Endothelial cell of umbilical vein (primary cell): Measurements from ENCODE around the gene DCAF7. TPM values are rescaled to one million over a fixed set of nuclear protein-coding genes. Genes with fewer than 3 reads are reported as not detected.

Experiments
- BruUV-seq: library from RNA; stranded (reverse); fragments of 400-500 nt; replicated peaks from 2 replicates; lab custom pipeline; 2021; lab: Mats Ljungman, UMichigan
- CTCF ChIA-PET: fragments of 300-600, 350-600 bp; sonication (Branson Sonifier 250); formaldehyde crosslinking; loops from one replicate; lab custom pipeline; 2021; ENCODE audit warnings: antibody characterized with exemption, inconsistent platforms; lab: Charles Lee
- POLR2A ChIA-PET: fragments of 300-600, 350-600 bp; sonication (Branson Sonifier 250); formaldehyde crosslinking; loops from one replicate; lab custom pipeline; 2021; ENCODE audit warnings: antibody characterized with exemption, inconsistent platforms; lab: Charles Lee
- DNase-seq: peaks from one replicate; pipeline ENCODE4 v3.0.0-alpha.2; 2011; ENCODE audit warnings: low read depth, low spot score
- FAIRE-seq: peaks from 2 replicates; lab custom pipeline; 2011; peaks lifted over from hg19 to GRCh38; lab: Jason Lieb, UNC
- H2AFZ ChIP-seq: 2 replicates; pipeline ENCODE4 v1.6.0; 2012; ENCODE audit warnings: low read depth, low read length, control low read depth, inconsistent platforms
- H3K27ac ChIP-seq: 2 replicates; pipeline ENCODE4 v1.5.1; 2011; ENCODE audit warnings: low read depth, mild to moderate bottlenecking, control low read depth, low read length, moderate library complexity; ENCODE audit not compliant: insufficient read depth
- H3K27me3 ChIP-seq, 2 experiments: 2 replicates each; pipeline versions ENCODE4 v1.6.0 to v1.6.1; 2011; ENCODE audit warnings: low read length in 2 of 2, mixed read lengths in 1 of 2; ENCODE audit not compliant: control insufficient read depth in 2 of 2, insufficient read depth in 2 of 2
- H3K36me3 ChIP-seq, 2 experiments: 2 replicates in 1 of 2; 3 replicates in 1 of 2; pipeline ENCODE4 v1.5.1; 2011; ENCODE audit warnings: low read length in 2 of 2, mild to moderate bottlenecking in 1 of 2, moderate library complexity in 1 of 2; ENCODE audit not compliant: control insufficient read depth in 2 of 2, insufficient read depth in 2 of 2; ENCODE audit errors: extremely low read depth in 1 of 2
- H3K4me1 ChIP-seq: 3 replicates; pipeline ENCODE4 v1.5.1; 2011; ENCODE audit warnings: mild to moderate bottlenecking, low read length; ENCODE audit not compliant: control insufficient read depth, insufficient read depth; ENCODE audit errors: extremely low read depth
- H3K4me2 ChIP-seq: 2 replicates; pipeline ENCODE4 v1.6.1; 2011; ENCODE audit warnings: low read length, control low read depth, mixed read lengths; ENCODE audit not compliant: insufficient read depth
- H3K4me3 ChIP-seq, 3 experiments: fragments of 200-600 bp in 1 of 3; sonication (generic), shearing (Covaris generic) in 1 of 3; replicated peaks in 1 of 3; 2 replicates each; pipeline ENCODE4 v1.5.1; 2011 to 2016; ENCODE audit warnings: control low read depth in 3 of 3, low read length in 3 of 3, mild to moderate bottlenecking in 2 of 3, inconsistent platforms in 1 of 3, low read depth in 1 of 3, moderate library complexity in 1 of 3; ENCODE audit not compliant: insufficient read depth in 1 of 3
- H3K79me2 ChIP-seq: 2 replicates; pipeline ENCODE4 v1.6.0; 2012; ENCODE audit warnings: low read length, inconsistent platforms; ENCODE audit not compliant: control insufficient read depth, insufficient read depth
- H3K9ac ChIP-seq: replicated peaks from 2 replicates; pipeline ENCODE3; 2011; ENCODE audit warnings: low read length, control low read depth; ENCODE audit not compliant: insufficient read depth; ENCODE audit errors: extremely low read depth
- H3K9me1 ChIP-seq: replicated peaks from 3 replicates; pipeline ENCODE4 v1.6.0; 2011; ENCODE audit warnings: mild to moderate bottlenecking, low read length; ENCODE audit not compliant: control insufficient read depth, insufficient read depth; ENCODE audit errors: extremely low read depth
- H3K9me3 ChIP-seq: replicated peaks from 2 replicates; pipeline ENCODE4 v1.5.1; 2012; ENCODE audit warnings: low read length, inconsistent platforms; ENCODE audit not compliant: control insufficient read depth, insufficient read depth
- H4K20me1 ChIP-seq: replicated peaks from 2 replicates; pipeline ENCODE3; 2011; ENCODE audit warnings: mild to moderate bottlenecking, low read length; ENCODE audit not compliant: control insufficient read depth, insufficient read depth; ENCODE audit errors: extremely low read depth
- CTCF ChIP-seq, 2 donors: IDR thresholded peaks; 1 replicate in 1 of 2; 2 replicates in 1 of 2; pipeline ENCODE4 v1.5.1; 2011; ENCODE audit warnings: low read length in 2 of 2, mild to moderate bottlenecking in 2 of 2, moderate library complexity in 2 of 2, control low read depth in 1 of 2, inconsistent platforms in 1 of 2, low read depth in 1 of 2; ENCODE audit not compliant: insufficient read depth in 1 of 2; ENCODE audit errors: extremely low read depth in 1 of 2
- EZH2 ChIP-seq: IDR thresholded peaks from 2 replicates; pipeline ENCODE4 v1.6.1; 2012; ENCODE audit warnings: borderline replicate concordance, low read depth, mild to moderate bottlenecking, moderate library complexity, low read length, inconsistent platforms; ENCODE audit not compliant: severe bottlenecking
- FOS ChIP-seq: IDR thresholded peaks from 2 replicates; pipeline ENCODE4 v1.6.1; 2011; ENCODE audit warnings: mild to moderate bottlenecking, low read length, moderate library complexity, borderline replicate concordance; ENCODE audit not compliant: insufficient read depth
- GATA2 ChIP-seq: IDR thresholded peaks from 2 replicates; pipeline ENCODE4 v1.7.0; 2011; ENCODE audit warnings: low read depth, mild to moderate bottlenecking, moderate library complexity, mixed read lengths, low read length; ENCODE audit not compliant: insufficient read length, insufficient read depth
- MYC ChIP-seq: IDR thresholded peaks from one replicate; pipeline ENCODE4 v1.6.1; 2011; ENCODE audit warnings: mild to moderate bottlenecking, low read depth, low read length
- POLR2A ChIP-seq: IDR thresholded peaks from 2 replicates; pipeline ENCODE4 v1.6.1; 2012; ENCODE audit warnings: low read depth, mild to moderate bottlenecking, control low read depth, low read length
- POLR2AphosphoS5 ChIP-seq: IDR thresholded peaks from 2 replicates; pipeline ENCODE4 v1.6.1; 2012; ENCODE audit warnings: low read depth, mild to moderate bottlenecking, control low read depth, low read length, moderate library complexity; ENCODE audit not compliant: insufficient read depth
- dilution Hi-C: fragments of 300-500 bp; cut with MboI; formaldehyde crosslinking; loops from one replicate; pipeline ENCODE4 v1.15.0; 2019; ENCODE audit warnings: low sequenced_read_pairs; ENCODE audit not compliant: extremely low pct_ligation_motif_present
- intact Hi-C: fragments of 100-400 bp; cut with micrococcal nuclease; formaldehyde crosslinking; loops from one replicate; pipeline ENCODE4 v1.10.0; 2022
- polyA plus RNA-seq, 4 experiments: library from polyadenylated mRNA; depleted of rRNA in 3 of 4; stranded (reverse) in 3 of 4; unstranded in 1 of 4; fragments of >200 nt; gene quantifications; 2 replicates each; pipeline versions ENCODE4 v1.2.1 to v1.2.3, GENCODE V29; 2011 to 2012; ENCODE audit warnings: missing spikeins in 1 of 4
- total RNA-seq: library from RNA; stranded (reverse); gene quantifications from 2 replicates; pipeline ENCODE4 v1.2.3, GENCODE V29; 2021
- TF ChIP-seq, protein P1 (sequence below): IDR thresholded peaks from 2 replicates; pipeline ENCODE4 v1.6.1; 2011; ENCODE audit not compliant: insufficient read depth, insufficient read length

Gene DCAF7
- total and polyA plus RNA-seq, 2 donors (not counting 3 experiments of a cell fraction or from before 2014, with no cell fraction given) = 82.8 to 100 TPM

GRCh38 chr17:63515426-63515825 is 34.9 kb upstream of the DCAF7 start:
- Histone ChIP-seq H3K36me3 (no peaks in the 10 kb centered on the region), H3K4me1 (no peaks in the 10 kb centered on the region), H3K4me2 (no peak overlapping the region), H3K79me2 (no peaks in the 10 kb centered on the region), H3K4me3 (no peak overlapping the region), H3K9me1 (no peaks in the 10 kb centered on the region), H3K27me3 (peaks cover 2 to 4% of the 10 kb centered on the region in 2 experiments), H3K27ac (no peak overlapping the region), H3K9ac (no peak overlapping the region), H2AFZ (no peak overlapping the region), H4K20me1 (no peaks in the 10 kb centered on the region), H3K9me3 (no peaks in the 10 kb centered on the region)
- FAIRE-seq (no peak), DNase-seq (no peak)
- POLR2A ChIA-PET = no interaction called here
- dilution Hi-C loops (no loop called here), intact Hi-C loops (no loop called here)
- no peak for TF ChIP-seq CTCF (IDR thresholded peaks at IDR 0.05; ENCODE audit: extremely low read depth in 1 of 2, insufficient read depth in 1 of 2, low read depth in 1 of 2, low read length in 2 of 2)
- TF ChIP-seq GATA2 = no peak
- TF ChIP-seq MYC = no peak
- TF ChIP-seq FOS = no peak
- TF ChIP-seq POLR2A = no peak
- TF ChIP-seq, protein P1, sequence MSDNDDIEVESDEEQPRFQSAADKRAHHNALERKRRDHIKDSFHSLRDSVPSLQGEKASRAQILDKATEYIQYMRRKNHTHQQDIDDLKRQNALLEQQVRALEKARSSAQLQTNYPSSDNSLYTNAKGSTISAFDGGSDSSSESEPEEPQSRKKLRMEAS = no peak
- TF ChIP-seq POLR2AphosphoS5 = no peak
- no peak for TF ChIP-seq EZH2
- BruUV-seq = no TSS peak
- CTCF ChIA-PET = interaction anchor here (0.7 to 1.5 kb wide), 3 partner anchors 12 to 90 kb away, joined by 3 to 4 read pairs (median 3); no protein-coding TSS in a partner anchor
